SU-DHL-6 (cell line): ENCODE results near the gene PDCD4.

Experiments
- EZH2phosphoT487 ChIP-seq: fragments of 200-600 bp; sonication (generic), shearing (Covaris generic); conservative IDR thresholded peaks from 2 replicates; pipeline ENCODE4 v1.6.1; 2018; ENCODE audit warnings: mild to moderate bottlenecking, antibody characterized with exemption, low read length, moderate library complexity, mixed read lengths
- TF ChIP-seq, protein P1 (sequence below): fragments of 200-600 bp; sonication (generic); IDR thresholded peaks from one replicate; pipeline ENCODE4 v1.5.1; 2017; ENCODE audit warnings: antibody characterized with exemption, mild to moderate bottlenecking, low read length, moderate library complexity; ENCODE audit not compliant: insufficient read depth, poor library complexity, severe bottlenecking

GRCh38 chr10:110837418-110838171 is 34.1 kb upstream of the PDCD4 start:
- TF ChIP-seq, protein P1, sequence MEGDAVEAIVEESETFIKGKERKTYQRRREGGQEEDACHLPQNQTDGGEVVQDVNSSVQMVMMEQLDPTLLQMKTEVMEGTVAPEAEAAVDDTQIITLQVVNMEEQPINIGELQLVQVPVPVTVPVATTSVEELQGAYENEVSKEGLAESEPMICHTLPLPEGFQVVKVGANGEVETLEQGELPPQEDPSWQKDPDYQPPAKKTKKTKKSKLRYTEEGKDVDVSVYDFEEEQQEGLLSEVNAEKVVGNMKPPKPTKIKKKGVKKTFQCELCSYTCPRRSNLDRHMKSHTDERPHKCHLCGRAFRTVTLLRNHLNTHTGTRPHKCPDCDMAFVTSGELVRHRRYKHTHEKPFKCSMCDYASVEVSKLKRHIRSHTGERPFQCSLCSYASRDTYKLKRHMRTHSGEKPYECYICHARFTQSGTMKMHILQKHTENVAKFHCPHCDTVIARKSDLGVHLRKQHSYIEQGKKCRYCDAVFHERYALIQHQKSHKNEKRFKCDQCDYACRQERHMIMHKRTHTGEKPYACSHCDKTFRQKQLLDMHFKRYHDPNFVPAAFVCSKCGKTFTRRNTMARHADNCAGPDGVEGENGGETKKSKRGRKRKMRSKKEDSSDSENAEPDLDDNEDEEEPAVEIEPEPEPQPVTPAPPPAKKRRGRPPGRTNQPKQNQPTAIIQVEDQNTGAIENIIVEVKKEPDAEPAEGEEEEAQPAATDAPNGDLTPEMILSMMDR = no peak
- no peak for TF ChIP-seq EZH2phosphoT487
